ENCODE results near the gene LINC00237.
A peak's percentile ranks its signal among the peaks of the same experiment; 100 is the strongest.

LINC00237 gene

DNA sequence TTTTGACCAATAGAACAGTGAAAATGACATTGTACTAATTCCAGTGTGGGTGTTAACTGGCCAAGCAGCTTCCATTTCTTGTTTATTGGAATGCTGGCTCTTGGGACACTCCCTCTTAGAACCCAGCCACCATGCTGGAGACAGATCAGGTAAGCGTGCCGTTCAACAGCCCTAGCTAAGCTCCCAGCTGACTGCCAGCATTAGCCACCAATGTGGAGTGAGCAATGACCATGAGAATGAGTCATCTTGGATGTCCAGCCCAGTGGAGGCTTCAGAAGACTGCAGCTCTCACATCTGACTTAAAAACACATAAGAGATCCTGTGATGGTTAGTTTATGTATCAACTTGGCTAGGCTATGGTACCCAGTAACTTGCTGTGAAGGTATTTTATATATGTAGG, 3.0 kb upstream of the LINC00237 start:
- H3K27ac ChIP-seq (ENCODE audit: low read length): no peak overlapping the region
- WGBS (ENCODE audit: insufficient coverage, insufficient read length): no CpG with 5 or more reads among the region's 2 CpGs
- no peaks in the 10 kb centered on the region for H3K36me3 ChIP-seq (ENCODE audit: control insufficient read depth, insufficient read depth, low read length)
- peaks cover 22% of the 10 kb centered on the region for H3K27me3 ChIP-seq (ENCODE audit: control insufficient read depth, insufficient read depth, low read length)
- H3K4me1 ChIP-seq (ENCODE audit: control insufficient read depth, insufficient read depth, low read length): peaks cover 4% of the 10 kb centered on the region
- H3K9me3 ChIP-seq (ENCODE audit: control insufficient read depth, insufficient read depth, low read length): no peaks in the 10 kb centered on the region
- DNase-seq (ENCODE audit: low read depth, low spot score): no peak
- no peak overlapping the region for H3K4me3 ChIP-seq (ENCODE audit: low read length)

DNA sequence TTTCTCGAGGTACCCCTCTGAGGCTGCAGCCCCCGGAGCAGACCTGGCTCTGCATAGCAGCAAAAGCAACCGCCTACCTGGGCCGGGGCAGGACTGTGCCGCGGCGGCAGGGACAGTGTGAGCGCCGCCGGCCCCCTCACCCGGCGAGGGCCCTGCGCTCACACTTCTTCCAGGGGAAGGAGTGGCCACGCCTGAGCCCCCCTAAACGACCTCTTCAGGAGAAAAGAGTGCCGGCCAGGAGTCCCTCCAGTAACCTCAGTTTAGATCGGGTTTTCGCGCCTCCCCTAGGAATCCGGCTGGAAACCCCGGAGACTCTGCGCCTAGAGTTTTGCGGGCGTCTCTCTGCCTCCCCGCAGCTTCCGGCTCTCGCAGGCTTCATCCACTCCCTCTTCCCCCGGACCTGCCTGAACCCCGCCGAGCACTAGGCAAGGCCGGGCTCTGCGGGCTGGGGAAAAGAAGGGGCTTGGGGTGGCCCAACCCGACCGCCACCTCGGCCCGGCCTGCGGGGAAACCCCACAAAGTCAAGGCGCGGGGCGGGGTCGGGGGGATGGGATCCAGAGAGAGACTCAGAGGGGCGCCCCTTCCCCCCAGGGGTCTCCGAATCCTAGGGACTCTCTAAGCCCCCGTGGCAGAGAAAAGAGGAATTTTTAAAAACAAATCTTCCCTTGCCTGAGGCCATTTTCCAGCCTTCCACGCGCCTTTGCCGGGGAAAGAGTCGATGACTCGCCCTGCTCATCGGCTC, 558 bp downstream of the LINC00237 start:
- no peak for DNase-seq (ENCODE audit: low read depth, low spot score)
- H3K36me3 ChIP-seq (ENCODE audit: control insufficient read depth, insufficient read depth, low read length): no peaks in the 10 kb centered on the region
- H3K4me1 ChIP-seq (ENCODE audit: control insufficient read depth, insufficient read depth, low read length): peaks cover 8% of the 10 kb centered on the region
- no CpG with 5 or more reads among the region's 50 CpGs for WGBS (ENCODE audit: insufficient coverage, insufficient read length)
- H3K27ac ChIP-seq (ENCODE audit: low read length): no peak overlapping the region
- no peaks in the 10 kb centered on the region for H3K9me3 ChIP-seq (ENCODE audit: control insufficient read depth, insufficient read depth, low read length)
- H3K27me3 ChIP-seq (ENCODE audit: control insufficient read depth, insufficient read depth, low read length): peaks cover 39% of the 10 kb centered on the region
- peak overlapping the region; percentile 34; the same call in 1 of the 2 replicates for H3K4me3 ChIP-seq (ENCODE audit: low read length)

GRCh38 chr20:21104921-21105320, 1.2 kb downstream of the LINC00237 start:
- Histone ChIP-seq H3K4me1 (ENCODE audit: control insufficient read depth, insufficient read depth, low read length) (peaks cover 8% of the 10 kb centered on the region), H3K4me3 (ENCODE audit: low read length) (peak overlapping the region; percentile 34; the same call in 1 of the 2 replicates), H3K36me3 (ENCODE audit: control insufficient read depth, insufficient read depth, low read length) (no peaks in the 10 kb centered on the region), H3K27me3 (ENCODE audit: control insufficient read depth, insufficient read depth, low read length) (peaks cover 39% of the 10 kb centered on the region), H3K27ac (ENCODE audit: low read length) (no peak overlapping the region), H3K9me3 (ENCODE audit: control insufficient read depth, insufficient read depth, low read length) (no peaks in the 10 kb centered on the region)
- WGBS (ENCODE audit: insufficient coverage, insufficient read length): no CpG with 5 or more reads among the region's 16 CpGs
- no peak for DNase-seq (ENCODE audit: low read depth, low spot score)

- peaks cover 8% of the 10 kb centered on the region for H3K4me1 ChIP-seq (ENCODE audit: control insufficient read depth, insufficient read depth, low read length)
- H3K27ac ChIP-seq (ENCODE audit: low read length): no peak overlapping the region
- H3K9me3 ChIP-seq (ENCODE audit: control insufficient read depth, insufficient read depth, low read length): no peaks in the 10 kb centered on the region
- WGBS (ENCODE audit: insufficient coverage, insufficient read length): no CpG with 5 or more reads among the region's 5 CpGs
- no peak overlapping the region; the same call in 1 of the 2 replicates for H3K4me3 ChIP-seq (ENCODE audit: low read length)
- peaks cover 44% of the 10 kb centered on the region for H3K27me3 ChIP-seq (ENCODE audit: control insufficient read depth, insufficient read depth, low read length)
- DNase-seq (ENCODE audit: low read depth, low spot score): no peak
- no peaks in the 10 kb centered on the region for H3K36me3 ChIP-seq (ENCODE audit: control insufficient read depth, insufficient read depth, low read length)
These were observed 1.7 kb downstream of the LINC00237 start for GRCh38 chr20:21104466-21104761.

DNA sequence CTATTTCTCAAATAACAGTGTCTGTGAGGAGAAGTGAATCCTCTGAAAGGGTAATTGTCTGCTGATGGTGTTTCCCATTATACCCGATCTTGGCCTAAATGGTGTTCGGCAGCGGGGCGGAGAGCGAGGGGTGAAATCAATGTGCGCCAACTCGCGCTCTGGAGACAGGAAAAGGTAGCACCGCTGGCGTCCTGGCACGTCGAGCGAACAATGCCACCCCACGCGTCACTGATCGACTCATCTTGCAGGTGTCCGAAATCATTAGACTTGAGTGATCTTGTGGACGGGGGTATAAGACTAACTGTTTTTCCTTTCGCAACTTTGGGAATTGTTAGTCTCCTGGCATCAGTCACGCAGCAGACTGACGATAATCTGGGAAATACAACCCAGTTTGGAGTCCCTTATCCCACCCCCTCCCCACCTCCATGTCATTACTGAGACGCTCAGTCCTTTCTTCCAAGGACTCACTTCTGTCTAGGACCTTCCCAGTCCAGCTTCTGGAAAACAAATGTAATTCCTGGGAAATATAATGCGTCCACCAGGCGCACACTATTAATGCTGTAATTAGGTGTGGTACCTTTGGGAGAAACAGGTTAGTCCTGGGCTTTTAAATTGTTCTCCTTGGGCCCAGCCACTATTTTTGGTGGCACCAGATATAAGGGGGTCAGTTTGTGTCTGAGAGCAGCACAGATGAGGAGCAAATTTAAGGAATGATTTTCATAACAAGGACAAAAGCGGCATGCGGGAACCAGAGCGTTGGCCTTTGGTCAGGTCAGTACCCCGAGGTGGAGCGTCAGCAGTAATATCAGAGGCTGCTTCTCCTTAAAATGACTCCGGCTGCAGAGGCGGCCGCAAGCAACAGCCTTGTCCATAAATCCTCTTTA, 2.3 kb downstream of the LINC00237 start:
- DNase-seq (ENCODE audit: low read depth, low spot score): no peak
- Histone ChIP-seq H3K4me3 (ENCODE audit: low read length) (peak overlapping the region; percentile 15; the same call in 1 of the 2 replicates), H3K4me1 (ENCODE audit: control insufficient read depth, insufficient read depth, low read length) (peaks cover 8% of the 10 kb centered on the region), H3K9me3 (ENCODE audit: control insufficient read depth, insufficient read depth, low read length) (no peaks in the 10 kb centered on the region), H3K27ac (ENCODE audit: low read length) (no peak overlapping the region), H3K27me3 (ENCODE audit: control insufficient read depth, insufficient read depth, low read length) (peaks cover 50% of the 10 kb centered on the region), H3K36me3 (ENCODE audit: control insufficient read depth, insufficient read depth, low read length) (no peaks in the 10 kb centered on the region)
- WGBS (ENCODE audit: insufficient coverage, insufficient read length): no CpG with 5 or more reads among the region's 32 CpGs

DNA sequence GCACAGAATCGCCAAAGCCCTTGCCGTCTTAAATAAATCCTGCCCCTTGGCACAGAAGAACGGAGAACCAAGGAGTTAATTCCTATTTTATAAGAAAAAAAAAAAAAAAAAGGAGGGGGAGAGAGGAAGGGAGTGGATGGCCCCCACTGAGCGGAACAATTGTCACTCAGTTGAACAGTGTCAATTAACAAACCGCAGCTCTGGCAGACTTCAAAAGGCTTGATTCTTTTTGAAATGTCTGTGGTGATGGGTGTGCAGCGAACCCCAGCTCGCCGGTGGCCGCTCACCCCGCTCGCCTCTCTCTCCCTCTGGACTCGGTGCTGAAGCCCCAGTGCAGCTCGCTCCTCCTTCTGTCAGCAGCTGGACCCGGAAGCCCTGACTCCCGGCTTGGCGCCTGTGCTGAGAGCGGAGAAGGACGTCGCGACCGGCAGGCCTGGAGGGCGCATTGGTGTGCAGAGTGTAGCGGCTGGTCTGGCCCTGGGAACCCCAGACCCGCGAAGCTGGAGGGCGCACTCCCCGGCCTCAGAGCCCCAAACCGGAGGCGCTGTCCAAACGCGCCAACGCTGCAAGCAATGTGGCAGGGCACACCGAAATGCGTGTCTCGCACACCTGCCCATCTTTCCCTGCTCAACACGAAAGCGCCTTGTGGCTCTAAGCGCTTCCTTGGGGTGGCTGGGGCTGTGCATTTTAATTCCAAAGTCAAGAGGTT, 3.4 kb downstream of the LINC00237 start:
- Histone ChIP-seq H3K27ac (ENCODE audit: low read length) (no peak overlapping the region), H3K27me3 (ENCODE audit: control insufficient read depth, insufficient read depth, low read length) (peaks cover 52% of the 10 kb centered on the region), H3K4me3 (ENCODE audit: low read length) (peak overlapping the region; percentile 37; the same call in 1 of the 2 replicates), H3K9me3 (ENCODE audit: control insufficient read depth, insufficient read depth, low read length) (no peaks in the 10 kb centered on the region), H3K36me3 (ENCODE audit: control insufficient read depth, insufficient read depth, low read length) (no peaks in the 10 kb centered on the region), H3K4me1 (ENCODE audit: control insufficient read depth, insufficient read depth, low read length) (peaks cover 8% of the 10 kb centered on the region)
- DNase-seq (ENCODE audit: low read depth, low spot score): no peak
- no CpG with 5 or more reads among the region's 38 CpGs for WGBS (ENCODE audit: insufficient coverage, insufficient read length)

GRCh38 chr20:21101932-21102575, 4.1 kb downstream of the LINC00237 start:
- no peak for DNase-seq (ENCODE audit: low read depth, low spot score)
- Histone ChIP-seq H3K4me3 (ENCODE audit: low read length) (peak overlapping the region; percentile 37; the same call in 1 of the 2 replicates), H3K9me3 (ENCODE audit: control insufficient read depth, insufficient read depth, low read length) (no peaks in the 10 kb centered on the region), H3K27me3 (ENCODE audit: control insufficient read depth, insufficient read depth, low read length) (peaks cover 49% of the 10 kb centered on the region), H3K36me3 (ENCODE audit: control insufficient read depth, insufficient read depth, low read length) (no peaks in the 10 kb centered on the region), H3K27ac (ENCODE audit: low read length) (no peak overlapping the region), H3K4me1 (ENCODE audit: control insufficient read depth, insufficient read depth, low read length) (peaks cover 8% of the 10 kb centered on the region)
- WGBS (ENCODE audit: insufficient coverage, insufficient read length): no CpG with 5 or more reads among the region's 35 CpGs

GRCh38 chr20:21101453-21101931, 4.7 kb downstream of the LINC00237 start:
- Histone ChIP-seq H3K9me3 (ENCODE audit: control insufficient read depth, insufficient read depth, low read length) (no peaks in the 10 kb centered on the region), H3K4me3 (ENCODE audit: low read length) (peak overlapping the region; percentile 37; the same call in 1 of the 2 replicates), H3K36me3 (ENCODE audit: control insufficient read depth, insufficient read depth, low read length) (no peaks in the 10 kb centered on the region), H3K27me3 (ENCODE audit: control insufficient read depth, insufficient read depth, low read length) (peaks cover 46% of the 10 kb centered on the region), H3K27ac (ENCODE audit: low read length) (no peak overlapping the region), H3K4me1 (ENCODE audit: control insufficient read depth, insufficient read depth, low read length) (peaks cover 8% of the 10 kb centered on the region)
- no peak for DNase-seq (ENCODE audit: low read depth, low spot score)
- no CpG with 5 or more reads among the region's 35 CpGs for WGBS (ENCODE audit: insufficient coverage, insufficient read length)

DNA sequence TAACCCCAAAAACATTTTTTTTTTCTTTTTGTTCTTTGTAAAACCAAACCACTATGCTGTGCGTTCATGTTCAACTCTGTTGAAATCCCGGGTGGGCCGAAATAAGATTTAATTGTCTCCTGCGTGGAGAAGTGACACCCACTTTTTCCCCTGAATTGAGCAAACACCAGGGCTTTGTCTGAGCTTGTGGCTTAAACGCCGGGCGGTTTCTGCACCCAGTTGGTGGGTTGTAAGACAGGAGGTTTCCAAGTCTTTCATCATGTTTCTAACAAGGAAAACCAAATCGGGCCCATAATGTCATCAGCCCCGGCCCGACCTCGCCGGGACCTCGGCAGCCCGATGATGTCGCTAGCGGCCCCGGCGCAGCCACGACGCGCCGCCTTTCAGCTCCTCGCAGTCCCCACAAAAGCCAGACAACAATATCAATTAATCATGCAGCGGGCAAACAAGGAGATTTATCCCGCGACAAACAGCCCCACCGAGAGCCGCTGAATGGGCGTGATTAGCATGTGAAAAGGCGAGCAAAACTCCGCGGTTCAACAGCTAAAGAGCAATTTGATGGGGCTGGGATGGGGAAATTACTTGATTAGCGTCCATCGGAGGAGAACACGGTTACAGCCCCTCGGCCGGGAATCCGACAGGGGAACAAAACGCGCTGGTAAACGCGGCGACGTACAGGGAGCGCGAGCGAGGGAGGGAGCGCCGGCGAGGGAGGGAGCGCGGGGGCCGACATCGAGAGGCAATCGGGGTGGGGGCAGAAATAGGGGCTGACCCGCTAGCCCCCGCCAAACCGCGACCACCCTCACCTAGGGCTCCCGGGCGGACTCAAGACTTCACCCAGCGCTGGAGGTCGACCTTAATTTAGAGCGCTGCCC, 5.3 kb downstream of the LINC00237 start:
- WGBS (ENCODE audit: insufficient coverage, insufficient read length): no CpG with 5 or more reads among the region's 64 CpGs
- H3K4me3 ChIP-seq (ENCODE audit: low read length): peak overlapping the region; percentile 37; the same call in 1 of the 2 replicates
- peaks cover 8% of the 10 kb centered on the region for H3K4me1 ChIP-seq (ENCODE audit: control insufficient read depth, insufficient read depth, low read length)
- no peak for DNase-seq (ENCODE audit: low read depth, low spot score)
- H3K36me3 ChIP-seq (ENCODE audit: control insufficient read depth, insufficient read depth, low read length): no peaks in the 10 kb centered on the region
- H3K27ac ChIP-seq (ENCODE audit: low read length): no peak overlapping the region
- peaks cover 40% of the 10 kb centered on the region for H3K27me3 ChIP-seq (ENCODE audit: control insufficient read depth, insufficient read depth, low read length)
- H3K9me3 ChIP-seq (ENCODE audit: control insufficient read depth, insufficient read depth, low read length): no peaks in the 10 kb centered on the region

Measured in iPS DF 6.9 (cell line).